SK-N-SH treated with all-trans-retinoic acid at 6 μM for 48 hours (cell line): ENCODE results near the gene ZNF260.
"Not testable (repeated sequence)": the region's sequence is repeated elsewhere in the genome, so short reads cannot be mapped to it uniquely, and the experiment has no call there.

Experiments
- ATAC-seq: fragments of 200-7000 bp; cut with Tn5 transposase; 3 replicates; pipeline ENCODE4 v1.9.1; 2020; ENCODE audit warnings: mild to moderate bottlenecking, moderate library complexity
- ARNTL ChIP-seq: fragments of 450-650 bp; formaldehyde crosslinking; IDR thresholded peaks from 2 replicates; pipeline ENCODE4 v1.5.0; 2020; ENCODE audit warnings: low read depth, mild to moderate bottlenecking, moderate library complexity, borderline replicate concordance
- CSDC2 ChIP-seq: fragments of 250-450 bp; sonication (Bioruptor Pico); IDR thresholded peaks from 2 replicates; pipeline ENCODE4 v1.5.0; 2020; ENCODE audit warnings: mild to moderate bottlenecking, moderate library complexity
- ESRRG ChIP-seq: fragments of 250-450 bp; sonication (Bioruptor Pico); IDR thresholded peaks from 2 replicates; pipeline ENCODE4 v1.6.1; 2021; ENCODE audit warnings: mild to moderate bottlenecking
- OSR1 ChIP-seq: fragments of 250-450 bp; sonication (Bioruptor Pico); IDR thresholded peaks from 2 replicates; pipeline ENCODE4 v1.8.0; 2022; ENCODE audit warnings: moderate library complexity, mild to moderate bottlenecking, inconsistent platforms
- RARB ChIP-seq: fragments of 250-450 bp; sonication (Bioruptor Pico); IDR thresholded peaks from 2 replicates; pipeline ENCODE4 v1.8.0; 2021; ENCODE audit warnings: mild to moderate bottlenecking, moderate library complexity
- SNAI2 ChIP-seq: fragments of 250-450 bp; sonication (Bioruptor Pico); IDR thresholded peaks from 2 replicates; pipeline ENCODE4 v1.5.0; 2020; ENCODE audit warnings: mild to moderate bottlenecking, moderate library complexity
- TCF4 ChIP-seq: fragments of 250-450 bp; sonication (Bioruptor Pico); IDR thresholded peaks from 2 replicates; pipeline ENCODE4 v1.8.0; 2021; ENCODE audit warnings: mild to moderate bottlenecking, moderate library complexity, borderline replicate concordance
- TOX ChIP-seq: fragments of 250-450 bp; sonication (Bioruptor Pico); IDR thresholded peaks from 2 replicates; pipeline ENCODE4 v1.8.0; 2021; ENCODE audit warnings: mild to moderate bottlenecking, moderate library complexity, borderline replicate concordance
- ZFP3 ChIP-seq: fragments of 250-450 bp; sonication (Bioruptor Pico); IDR thresholded peaks from 2 replicates; pipeline ENCODE4 v1.5.0; 2020; ENCODE audit warnings: mild to moderate bottlenecking, moderate library complexity
- ZFP30 ChIP-seq: fragments of 450-650 bp; formaldehyde crosslinking; IDR thresholded peaks from 2 replicates; pipeline ENCODE4 v1.5.0; 2022; ENCODE audit warnings: mild to moderate bottlenecking, moderate library complexity
- ZNF565 ChIP-seq: fragments of 450-650 bp; formaldehyde crosslinking; conservative IDR thresholded peaks from 2 replicates; pipeline ENCODE4 v1.5.0; 2020; ENCODE audit warnings: low read depth, mild to moderate bottlenecking, moderate library complexity
- ZNF70 ChIP-seq: fragments of 450-650 bp; formaldehyde crosslinking; IDR thresholded peaks from 2 replicates; pipeline ENCODE4 v1.5.0; 2020; ENCODE audit warnings: mild to moderate bottlenecking, moderate library complexity
- TF ChIP-seq, protein P1 (sequence below): fragments of 250-450 bp; sonication (Bioruptor Pico); IDR thresholded peaks from 2 replicates; pipeline ENCODE4 v1.5.1; 2021; ENCODE audit warnings: mild to moderate bottlenecking, moderate library complexity
- TF ChIP-seq, protein P2 (sequence below): fragments of 250-450 bp; sonication (Bioruptor Pico); IDR thresholded peaks from 2 replicates; pipeline ENCODE4 v1.8.0; 2021; ENCODE audit warnings: low read depth, mild to moderate bottlenecking, moderate library complexity, borderline replicate concordance
- TF ChIP-seq, protein P3 (sequence below): fragments of 250-450 bp; sonication (Bioruptor Pico); IDR thresholded peaks from 2 replicates; pipeline ENCODE4 v1.5.0; 2020; ENCODE audit warnings: mild to moderate bottlenecking, moderate library complexity
- TF ChIP-seq, protein P4 (sequence below): fragments of 250-450 bp; sonication (Bioruptor Pico); IDR thresholded peaks from 2 replicates; pipeline ENCODE4 v1.8.0; 2020; ENCODE audit warnings: mild to moderate bottlenecking, moderate library complexity, borderline replicate concordance

Gene ZNF260

DNA sequence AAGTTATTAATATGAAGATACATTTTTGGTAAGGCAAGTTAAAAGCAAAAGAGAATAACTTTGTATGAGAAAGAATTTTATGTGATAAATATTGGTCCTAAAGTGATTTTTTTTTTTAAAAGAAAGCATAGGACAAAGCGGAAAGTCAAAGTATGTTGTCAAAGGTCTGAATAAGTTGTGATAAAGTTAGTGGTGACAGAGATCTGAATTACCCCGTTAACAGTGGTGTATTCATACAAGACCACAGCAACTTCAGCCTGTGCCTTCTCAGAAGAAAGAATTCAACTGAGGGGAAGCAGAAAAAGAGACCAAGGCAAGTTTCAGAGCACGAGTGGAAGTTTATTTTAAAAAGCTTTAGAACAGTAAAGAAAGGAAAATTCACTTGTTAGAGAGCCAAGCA, 19.7 kb downstream of the ZNF260 start:
- ATAC-seq = no peak
- no peak for TF ChIP-seq ZFP3
- no peak for TF ChIP-seq ZNF565
- TF ChIP-seq, protein P1, sequence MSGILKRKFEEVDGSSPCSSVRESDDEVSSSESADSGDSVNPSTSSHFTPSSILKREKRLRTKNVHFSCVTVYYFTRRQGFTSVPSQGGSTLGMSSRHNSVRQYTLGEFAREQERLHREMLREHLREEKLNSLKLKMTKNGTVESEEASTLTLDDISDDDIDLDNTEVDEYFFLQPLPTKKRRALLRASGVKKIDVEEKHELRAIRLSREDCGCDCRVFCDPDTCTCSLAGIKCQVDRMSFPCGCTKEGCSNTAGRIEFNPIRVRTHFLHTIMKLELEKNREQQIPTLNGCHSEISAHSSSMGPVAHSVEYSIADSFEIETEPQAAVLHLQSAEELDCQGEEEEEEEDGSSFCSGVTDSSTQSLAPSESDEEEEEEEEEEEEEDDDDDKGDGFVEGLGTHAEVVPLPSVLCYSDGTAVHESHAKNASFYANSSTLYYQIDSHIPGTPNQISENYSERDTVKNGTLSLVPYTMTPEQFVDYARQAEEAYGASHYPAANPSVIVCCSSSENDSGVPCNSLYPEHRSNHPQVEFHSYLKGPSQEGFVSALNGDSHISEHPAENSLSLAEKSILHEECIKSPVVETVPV = no peak
- no peak for TF ChIP-seq CSDC2 (CRISPR knock-in tag)
- no peak for TF ChIP-seq OSR1 (CRISPR knock-in tag)
- no peak for TF ChIP-seq ZFP30 (CRISPR knock-in tag)
- TF ChIP-seq, protein P2, sequence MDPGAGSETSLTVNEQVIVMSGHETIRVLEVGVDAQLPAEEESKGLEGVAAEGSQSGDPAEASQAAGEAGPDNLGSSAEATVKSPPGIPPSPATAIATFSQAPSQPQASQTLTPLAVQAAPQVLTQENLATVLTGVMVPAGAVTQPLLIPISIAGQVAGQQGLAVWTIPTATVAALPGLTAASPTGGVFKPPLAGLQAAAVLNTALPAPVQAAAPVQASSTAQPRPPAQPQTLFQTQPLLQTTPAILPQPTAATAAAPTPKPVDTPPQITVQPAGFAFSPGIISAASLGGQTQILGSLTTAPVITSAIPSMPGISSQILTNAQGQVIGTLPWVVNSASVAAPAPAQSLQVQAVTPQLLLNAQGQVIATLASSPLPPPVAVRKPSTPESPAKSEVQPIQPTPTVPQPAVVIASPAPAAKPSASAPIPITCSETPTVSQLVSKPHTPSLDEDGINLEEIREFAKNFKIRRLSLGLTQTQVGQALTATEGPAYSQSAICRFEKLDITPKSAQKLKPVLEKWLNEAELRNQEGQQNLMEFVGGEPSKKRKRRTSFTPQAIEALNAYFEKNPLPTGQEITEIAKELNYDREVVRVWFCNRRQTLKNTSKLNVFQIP (CRISPR knock-in tag) = no peak
- TF ChIP-seq SNAI2 (CRISPR knock-in tag) = no peak

DNA sequence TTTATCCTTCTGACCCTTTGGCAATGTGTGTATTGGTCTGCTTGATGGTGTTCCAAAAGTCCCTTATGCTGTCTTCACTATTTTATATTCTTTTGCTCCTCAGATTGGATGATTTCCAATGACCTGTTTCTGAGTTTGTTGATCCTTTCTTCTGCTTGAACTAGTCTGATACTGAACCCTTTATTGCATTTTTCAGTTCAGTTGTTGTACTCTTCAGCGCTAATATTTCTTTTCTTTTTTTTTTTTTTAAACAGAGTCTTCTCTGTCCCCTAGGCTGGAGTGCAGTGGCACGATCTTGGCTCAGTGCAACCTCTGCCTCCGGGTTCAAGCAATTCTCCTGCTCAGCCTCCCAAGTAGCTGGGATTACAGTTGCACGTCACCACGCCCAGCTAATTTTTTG, 26.1 kb downstream of the ZNF260 start:
- ATAC-seq = no peak

DNA sequence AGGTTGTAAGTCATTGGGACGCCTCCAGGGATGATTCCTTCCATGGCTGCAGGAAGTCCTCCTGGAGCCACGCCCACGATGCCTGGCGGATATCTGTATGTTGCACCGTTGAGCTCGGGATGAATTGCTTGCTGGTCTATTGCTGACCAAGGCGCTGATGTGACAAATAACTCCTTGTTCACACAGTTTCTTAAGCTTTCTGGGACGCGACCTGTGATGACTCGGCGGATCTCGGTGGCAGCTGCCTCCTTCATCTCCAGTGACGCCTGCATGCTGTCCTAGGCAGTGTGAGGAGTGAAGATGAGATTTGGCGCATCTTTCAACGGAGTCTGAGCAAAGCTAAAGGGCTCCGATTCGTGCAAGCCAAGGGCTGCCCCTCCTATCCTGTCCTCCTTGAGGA, 31.1 kb downstream of the ZNF260 start:
- TF ChIP-seq TOX (CRISPR knock-in tag) (no peak), ESRRG (CRISPR knock-in tag) (no peak), TCF4 (CRISPR knock-in tag) (no peak), SNAI2 (CRISPR knock-in tag) (no peak)
- TF ChIP-seq, protein P3, sequence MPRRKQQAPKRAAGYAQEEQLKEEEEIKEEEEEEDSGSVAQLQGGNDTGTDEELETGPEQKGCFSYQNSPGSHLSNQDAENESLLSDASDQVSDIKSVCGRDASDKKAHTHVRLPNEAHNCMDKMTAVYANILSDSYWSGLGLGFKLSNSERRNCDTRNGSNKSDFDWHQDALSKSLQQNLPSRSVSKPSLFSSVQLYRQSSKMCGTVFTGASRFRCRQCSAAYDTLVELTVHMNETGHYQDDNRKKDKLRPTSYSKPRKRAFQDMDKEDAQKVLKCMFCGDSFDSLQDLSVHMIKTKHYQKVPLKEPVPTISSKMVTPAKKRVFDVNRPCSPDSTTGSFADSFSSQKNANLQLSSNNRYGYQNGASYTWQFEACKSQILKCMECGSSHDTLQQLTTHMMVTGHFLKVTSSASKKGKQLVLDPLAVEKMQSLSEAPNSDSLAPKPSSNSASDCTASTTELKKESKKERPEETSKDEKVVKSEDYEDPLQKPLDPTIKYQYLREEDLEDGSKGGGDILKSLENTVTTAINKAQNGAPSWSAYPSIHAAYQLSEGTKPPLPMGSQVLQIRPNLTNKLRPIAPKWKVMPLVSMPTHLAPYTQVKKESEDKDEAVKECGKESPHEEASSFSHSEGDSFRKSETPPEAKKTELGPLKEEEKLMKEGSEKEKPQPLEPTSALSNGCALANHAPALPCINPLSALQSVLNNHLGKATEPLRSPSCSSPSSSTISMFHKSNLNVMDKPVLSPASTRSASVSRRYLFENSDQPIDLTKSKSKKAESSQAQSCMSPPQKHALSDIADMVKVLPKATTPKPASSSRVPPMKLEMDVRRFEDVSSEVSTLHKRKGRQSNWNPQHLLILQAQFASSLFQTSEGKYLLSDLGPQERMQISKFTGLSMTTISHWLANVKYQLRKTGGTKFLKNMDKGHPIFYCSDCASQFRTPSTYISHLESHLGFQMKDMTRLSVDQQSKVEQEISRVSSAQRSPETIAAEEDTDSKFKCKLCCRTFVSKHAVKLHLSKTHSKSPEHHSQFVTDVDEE (CRISPR knock-in tag) = no peak
- TF ChIP-seq, protein P2 (CRISPR knock-in tag) = no peak
- TF ChIP-seq, all 23 proteins: peak for 0
- ATAC-seq = no peak

More for the DNA sequence above, 26.1 kb downstream of the ZNF260 start:
- TF ChIP-seq RARB (CRISPR knock-in tag) = no peak
- no peak for TF ChIP-seq TCF4 (CRISPR knock-in tag)

DNA sequence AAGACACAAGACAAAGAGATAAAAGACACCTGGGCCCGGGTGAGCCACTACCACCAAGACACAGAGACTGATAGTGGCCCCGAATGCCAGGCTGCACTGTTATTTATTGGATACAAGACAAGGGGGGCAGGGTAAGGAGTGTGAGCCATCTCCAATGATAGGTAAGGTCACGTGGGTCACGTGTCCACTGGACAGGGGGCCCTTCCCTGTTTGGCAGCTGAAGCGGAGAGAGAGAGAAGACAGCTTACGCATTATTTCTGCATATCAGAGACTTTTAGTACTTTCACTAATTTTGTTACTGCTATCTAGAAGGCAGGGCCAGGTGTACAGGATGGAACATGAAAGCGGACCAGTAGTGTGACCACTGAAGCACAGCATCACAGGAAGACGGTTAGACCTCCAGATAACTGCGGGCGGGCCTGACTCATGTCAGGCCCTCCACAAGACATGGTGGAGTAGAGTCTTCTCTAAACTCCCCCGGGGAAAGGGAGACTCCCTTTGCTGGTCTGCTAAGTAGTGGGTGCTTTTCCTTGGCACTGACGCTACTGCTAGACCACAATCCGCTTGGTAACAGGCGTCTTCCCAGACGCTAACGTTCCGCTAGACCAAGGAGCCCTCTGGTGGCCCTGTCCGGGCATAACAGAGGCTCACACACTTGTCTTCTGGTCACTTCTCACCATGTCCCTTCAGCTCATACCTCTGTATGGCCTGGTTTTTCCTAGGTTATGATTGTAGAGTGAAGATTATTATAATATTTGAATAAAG, 35.2 kb downstream of the ZNF260 start:
- not testable (repeated sequence) for ATAC-seq

DNA sequence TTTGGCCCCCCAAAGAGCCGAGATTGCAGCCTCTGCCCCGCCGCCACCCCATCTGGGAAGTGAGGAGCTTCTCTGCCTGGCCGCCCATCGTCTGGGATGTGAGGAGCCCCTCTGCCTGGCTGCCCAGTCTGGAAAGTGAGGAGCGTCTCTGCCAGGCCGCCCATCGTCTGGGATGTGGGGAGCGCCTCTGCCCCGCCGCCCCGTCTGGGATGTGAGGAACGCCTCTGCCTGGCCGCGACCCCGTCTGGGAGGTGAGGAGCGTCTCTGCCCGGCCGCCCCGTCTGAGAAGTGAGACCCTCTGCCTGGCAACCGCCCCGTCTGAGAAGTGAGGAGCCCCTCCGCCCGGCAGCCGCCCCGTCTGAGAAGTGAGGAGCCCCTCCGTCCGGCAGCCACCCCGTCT, 37.2 kb downstream of the ZNF260 start:
- not testable (repeated sequence) for ATAC-seq

DNA sequence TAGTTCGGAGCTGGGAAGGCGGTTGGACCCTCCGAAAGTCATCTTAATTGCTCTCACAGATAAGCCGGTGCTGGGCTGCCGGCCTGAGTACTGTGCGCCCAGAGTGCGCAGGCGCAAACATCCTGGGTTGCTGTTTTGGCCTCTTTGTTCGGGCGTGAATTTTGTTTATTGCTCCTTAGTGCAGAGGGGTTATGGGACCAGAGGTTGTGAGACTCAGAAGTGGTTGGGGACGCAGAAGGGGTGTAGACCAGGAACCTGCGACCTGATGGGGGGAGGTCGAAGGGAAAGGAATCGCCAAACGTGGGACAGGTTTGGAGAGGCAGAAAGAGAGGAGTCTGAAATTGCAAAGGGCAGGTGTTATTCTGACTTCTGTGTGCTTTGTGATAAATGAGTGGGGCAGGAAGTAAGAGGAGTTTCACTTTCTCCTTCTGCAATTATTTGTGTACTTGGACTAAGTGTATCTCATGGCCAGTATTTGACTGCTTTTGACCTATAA, 38.1 kb downstream of the ZNF260 start:
- TF ChIP-seq, protein P4, sequence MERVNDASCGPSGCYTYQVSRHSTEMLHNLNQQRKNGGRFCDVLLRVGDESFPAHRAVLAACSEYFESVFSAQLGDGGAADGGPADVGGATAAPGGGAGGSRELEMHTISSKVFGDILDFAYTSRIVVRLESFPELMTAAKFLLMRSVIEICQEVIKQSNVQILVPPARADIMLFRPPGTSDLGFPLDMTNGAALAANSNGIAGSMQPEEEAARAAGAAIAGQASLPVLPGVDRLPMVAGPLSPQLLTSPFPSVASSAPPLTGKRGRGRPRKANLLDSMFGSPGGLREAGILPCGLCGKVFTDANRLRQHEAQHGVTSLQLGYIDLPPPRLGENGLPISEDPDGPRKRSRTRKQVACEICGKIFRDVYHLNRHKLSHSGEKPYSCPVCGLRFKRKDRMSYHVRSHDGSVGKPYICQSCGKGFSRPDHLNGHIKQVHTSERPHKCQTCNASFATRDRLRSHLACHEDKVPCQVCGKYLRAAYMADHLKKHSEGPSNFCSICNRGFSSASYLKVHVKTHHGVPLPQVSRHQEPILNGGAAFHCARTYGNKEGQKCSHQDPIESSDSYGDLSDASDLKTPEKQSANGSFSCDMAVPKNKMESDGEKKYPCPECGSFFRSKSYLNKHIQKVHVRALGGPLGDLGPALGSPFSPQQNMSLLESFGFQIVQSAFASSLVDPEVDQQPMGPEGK (CRISPR knock-in tag) = no peak
- TF ChIP-seq ARNTL (CRISPR knock-in tag) = no peak
- TF ChIP-seq TOX (CRISPR knock-in tag) = no peak
- TF ChIP-seq ZNF70 (CRISPR knock-in tag) = no peak
- no peak for TF ChIP-seq ZNF565
- no peak for ATAC-seq
